Lung (tissue), 13 donors: ENCODE data around the gene HNRNPUL1. TPM values are rescaled to one million over a fixed set of nuclear protein-coding genes. Genes with fewer than 3 reads are reported as not detected.

Experiments
- ATAC-seq: fragments of 200-7000 bp; cut with Tn5 transposase; one replicate; pipeline ENCODE4 v1.9.1; 2020; ENCODE audit warnings: moderate number of reproducible peaks; ENCODE audit not compliant: insufficient read depth, low FRiP score
- DNase-seq, 3 donors: peaks; one replicate each; pipeline ENCODE4 v3.0.0-alpha.2; 2013 to 2017
- H3K27ac ChIP-seq, 2 donors: one replicate each; pipeline ENCODE4 v1.5.1; 2013; ENCODE audit warnings: mild to moderate bottlenecking in 2 of 2, moderate library complexity in 2 of 2, control low read depth in 1 of 2, inconsistent platforms in 1 of 2, low read depth in 1 of 2, low read length in 1 of 2
- H3K27me3 ChIP-seq, 3 donors: one replicate each; pipeline ENCODE4 v1.5.1; 2013; ENCODE audit warnings: low read length in 2 of 3; ENCODE audit not compliant: control insufficient read depth in 3 of 3, insufficient read depth in 3 of 3
- H3K36me3 ChIP-seq, 4 donors: one replicate each; pipeline ENCODE4 v1.5.1; 2013; ENCODE audit warnings: low read length in 4 of 4, mild to moderate bottlenecking in 1 of 4, moderate library complexity in 1 of 4; ENCODE audit not compliant: control insufficient read depth in 4 of 4, insufficient read depth in 4 of 4
- H3K4me1 ChIP-seq, 5 donors: one replicate each; pipeline ENCODE4 v1.5.1; 2013; ENCODE audit warnings: low read length in 5 of 5, mild to moderate bottlenecking in 2 of 5, moderate library complexity in 1 of 5; ENCODE audit not compliant: control insufficient read depth in 5 of 5, insufficient read depth in 5 of 5
- H3K4me3 ChIP-seq: one replicate; pipeline ENCODE4 v1.5.1; 2013; ENCODE audit warnings: mild to moderate bottlenecking, control low read depth, moderate library complexity
- H3K9ac ChIP-seq, 2 donors: one replicate each; pipeline ENCODE4 v1.5.1; 2013; ENCODE audit warnings: low read length in 2 of 2, control low read depth in 1 of 2; ENCODE audit not compliant: insufficient read depth in 1 of 2
- H3K9me3 ChIP-seq, 4 donors: one replicate each; pipeline ENCODE4 v1.5.1; 2013; ENCODE audit warnings: low read length in 3 of 4, mild to moderate bottlenecking in 1 of 4, moderate library complexity in 1 of 4; ENCODE audit not compliant: control insufficient read depth in 4 of 4, insufficient read depth in 3 of 4
- WGBS, 2 donors: extraction: QIAGEN DNeasy Blood & Tissue Kit; methylation state at CpG; one replicate each; pipeline ENCODE4 v1.1.7; 2013; 5-methylcytosine and 5-hydroxymethylcytosine counted together
- polyA plus RNA-seq, 2 donors: library from polyadenylated mRNA; stranded (reverse); fragments of 200-250 nt; gene quantifications; one replicate each; pipeline ENCODE4 v1.2.1, GENCODE V29; 2013
- small RNA-seq: library from RNA; depleted of rRNA; stranded (forward); fragments of <200 nt; gene quantifications from one replicate; pipeline ENCODE3, GENCODE V24; 2014; ENCODE audit warnings: low replicate concordance
- total RNA-seq, 2 donors: library from RNA; depleted of rRNA in 1 of 2; stranded (reverse); fragments of >200 nt in 1 of 2; gene quantifications; one replicate each; pipeline ENCODE4 v1.2.1, GENCODE V29; 2014 to 2021
- TF ChIP-seq, protein P1 (sequence below): IDR thresholded peaks from 2 replicates; pipeline ENCODE4 v1.5.1; 2012; ENCODE audit warnings: mild to moderate bottlenecking; ENCODE audit errors: control extremely low read depth, extremely low read depth
- donor health status: control.
- donor health status: control.
- donor health status: Bipolar disorder and iron deficiency.
- donor health status: healthy.
- donor health status: DM: yes; HTN: yes; CAD: no.

HNRNPUL1 gene
- total and polyA plus RNA-seq, 4 donors = 92.2 to 198 (median 144) TPM

DNA sequence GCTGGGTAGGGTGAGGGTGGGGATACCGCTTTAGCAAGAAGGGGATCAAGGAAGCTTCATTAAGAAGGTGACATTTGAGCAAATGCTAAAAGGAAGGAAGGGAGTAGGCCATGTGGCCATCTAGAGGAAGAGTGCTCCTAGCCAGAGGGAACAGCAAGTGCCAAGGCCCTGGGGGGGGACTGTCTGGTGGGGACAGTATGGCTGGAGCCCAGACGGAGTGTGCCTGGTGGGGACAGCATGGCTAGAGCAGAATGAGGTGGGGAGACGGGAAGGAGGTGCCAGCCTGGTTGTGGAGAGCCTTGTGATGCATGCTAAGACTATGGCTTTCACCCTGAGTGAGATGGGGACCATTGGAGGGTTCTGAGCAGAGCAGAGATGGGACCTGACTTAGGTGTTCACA is 91.6 kb downstream of the HNRNPUL1 start:
- Histone ChIP-seq H3K36me3 (no peaks in the 10 kb centered on the region), H3K4me1 (peaks cover 0 to 32% (median 8%) of the 10 kb centered on the region in 5 donors), H3K9me3 (peaks cover 0 to 2% (median 0%) of the 10 kb centered on the region in 4 donors), H3K9ac (no peak overlapping the region), H3K27ac (no peak overlapping the region), H3K4me3 (no peak overlapping the region), H3K27me3 (peaks cover 0 to 11% (median 0%) of the 10 kb centered on the region in 3 donors)
- WGBS, 2 donors = 54 to 65% methylated on average over 3 of the region's 3 CpGs
- DNase-seq = no peak
- no peak for ATAC-seq
- TF ChIP-seq, protein P1, sequence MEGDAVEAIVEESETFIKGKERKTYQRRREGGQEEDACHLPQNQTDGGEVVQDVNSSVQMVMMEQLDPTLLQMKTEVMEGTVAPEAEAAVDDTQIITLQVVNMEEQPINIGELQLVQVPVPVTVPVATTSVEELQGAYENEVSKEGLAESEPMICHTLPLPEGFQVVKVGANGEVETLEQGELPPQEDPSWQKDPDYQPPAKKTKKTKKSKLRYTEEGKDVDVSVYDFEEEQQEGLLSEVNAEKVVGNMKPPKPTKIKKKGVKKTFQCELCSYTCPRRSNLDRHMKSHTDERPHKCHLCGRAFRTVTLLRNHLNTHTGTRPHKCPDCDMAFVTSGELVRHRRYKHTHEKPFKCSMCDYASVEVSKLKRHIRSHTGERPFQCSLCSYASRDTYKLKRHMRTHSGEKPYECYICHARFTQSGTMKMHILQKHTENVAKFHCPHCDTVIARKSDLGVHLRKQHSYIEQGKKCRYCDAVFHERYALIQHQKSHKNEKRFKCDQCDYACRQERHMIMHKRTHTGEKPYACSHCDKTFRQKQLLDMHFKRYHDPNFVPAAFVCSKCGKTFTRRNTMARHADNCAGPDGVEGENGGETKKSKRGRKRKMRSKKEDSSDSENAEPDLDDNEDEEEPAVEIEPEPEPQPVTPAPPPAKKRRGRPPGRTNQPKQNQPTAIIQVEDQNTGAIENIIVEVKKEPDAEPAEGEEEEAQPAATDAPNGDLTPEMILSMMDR = no peak

DNA sequence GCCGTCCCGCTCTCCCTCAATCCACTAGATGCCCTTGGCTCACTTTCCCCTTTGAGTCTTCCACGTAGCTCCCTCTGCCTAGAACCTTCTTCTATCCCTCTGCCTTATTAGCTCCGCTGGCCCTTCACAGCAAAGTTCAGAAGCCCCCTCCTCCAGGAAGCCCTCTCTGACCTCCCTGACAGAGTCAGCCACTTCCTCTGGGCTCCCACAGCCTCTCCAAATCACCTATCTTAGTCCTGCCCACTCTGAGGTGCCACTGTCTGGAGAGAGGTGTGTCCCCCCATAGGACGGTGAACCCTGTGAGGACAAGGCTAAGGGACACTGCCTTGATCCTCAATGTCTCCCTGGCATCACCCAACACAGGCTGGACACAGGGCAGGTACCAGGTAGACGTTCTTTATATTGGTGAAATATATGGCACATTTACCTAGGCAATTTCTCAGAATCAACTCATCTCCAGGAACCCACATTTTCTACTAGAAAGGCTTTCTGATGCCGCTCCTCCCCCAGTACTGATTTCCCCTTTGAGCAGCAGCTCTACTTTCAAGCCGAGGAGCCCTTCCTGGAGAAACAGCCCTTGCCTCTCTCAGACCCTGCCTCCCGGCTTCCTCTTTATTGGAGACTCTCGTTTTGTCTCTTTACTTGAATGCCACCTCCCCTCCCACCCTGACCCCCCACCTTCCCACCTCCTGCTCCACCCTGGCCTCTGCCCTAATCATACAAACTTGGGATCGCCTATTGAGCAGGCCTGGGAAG is 93.0 kb downstream of the HNRNPUL1 start:
- Histone ChIP-seq H3K36me3 (no peaks in the 10 kb centered on the region), H3K4me3 (no peak overlapping the region), H3K27ac (peak overlapping the region in 1 of 2 donors; percentile 44), H3K9me3 (no peaks in the 10 kb centered on the region), H3K4me1 (peaks cover 0 to 20% (median 5%) of the 10 kb centered on the region in 5 donors), H3K27me3 (peaks cover 0 to 7% (median 0%) of the 10 kb centered on the region in 3 donors), H3K9ac (no peak overlapping the region)
- 58 to 76% methylated on average over 11 of the region's 11 CpGs for WGBS, 2 donors
- TF ChIP-seq, protein P1 = no peak
- DNase-seq = no peak
- no peak for ATAC-seq

Small RNA genes lying within 50 kb of the gene (small RNA-seq; reads per million reads assigned to genes)
- not detected for gene RN7SL34P

Other genes starting within 250 kb of the HNRNPUL1 start
- gene CYP2A13, start 175.9 kb upstream of the HNRNPUL1 start, total RNA-seq = 1 to 10 TPM in 1 of 2 donors, under 1 TPM in 1; 0.23 to 1.3 TPM
- gene CYP2A13, start 175.9 kb upstream of the HNRNPUL1 start, polyA plus RNA-seq = under 1 TPM; 0.18 to 0.33 TPM
- gene CYP2F1, start 149.9 kb upstream of the HNRNPUL1 start, total RNA-seq = 10 to 100 TPM in 1 of 2 donors, under 1 TPM in 1; 0.85 to 16.4 TPM
- 1 to 10 TPM; 2.9 to 10.0 TPM for gene CYP2F1, start 149.9 kb upstream of the HNRNPUL1 start, polyA plus RNA-seq
- 10 to 100 TPM in 1 of 2 donors, 1 to 10 TPM in 1; 9.7 to 13.2 TPM for gene CYP2S1, start 71.2 kb upstream of the HNRNPUL1 start, total RNA-seq
- gene CYP2S1, start 71.2 kb upstream of the HNRNPUL1 start, polyA plus RNA-seq = 1 to 10 TPM; 5.2 to 5.4 TPM
- gene AXL, start 45.1 kb upstream of the HNRNPUL1 start, total RNA-seq = 10 to 100 TPM; 48.6 to 53.0 TPM
- gene AXL, start 45.1 kb upstream of the HNRNPUL1 start, polyA plus RNA-seq = 10 to 100 TPM in 1 of 2 donors, 1 to 10 TPM in 1; 8.2 to 13.4 TPM
- gene CCDC97, start 45.8 kb downstream of the HNRNPUL1 start, total RNA-seq = 10 to 100 TPM; 19.7 to 39.9 TPM
- gene CCDC97, start 45.8 kb downstream of the HNRNPUL1 start, polyA plus RNA-seq = 10 to 100 TPM; 13.2 to 22.2 TPM
- 10 to 100 TPM; 18.0 to 88.8 TPM for gene TGFB1, start 89.5 kb downstream of the HNRNPUL1 start, total RNA-seq
- 10 to 100 TPM; 27.8 to 67.3 TPM for gene TGFB1, start 89.5 kb downstream of the HNRNPUL1 start, polyA plus RNA-seq
- gene B9D2, start 99.8 kb downstream of the HNRNPUL1 start, total RNA-seq = 10 to 100 TPM; 10.2 to 16.4 TPM
- gene B9D2, start 99.8 kb downstream of the HNRNPUL1 start, polyA plus RNA-seq = 10 to 100 TPM; 11.6 to 18.6 TPM
- 10 to 100 TPM; 13.6 to 16.0 TPM for gene TMEM91, start 112.2 kb downstream of the HNRNPUL1 start, total RNA-seq
- 10 to 100 TPM; 18.0 to 39.8 TPM for gene TMEM91, start 112.2 kb downstream of the HNRNPUL1 start, polyA plus RNA-seq
- gene EXOSC5, start 133.0 kb downstream of the HNRNPUL1 start, total RNA-seq = 10 to 100 TPM in 1 of 2 donors, 1 to 10 TPM in 1; 6.3 to 21.6 TPM
- 10 to 100 TPM; 32.6 to 34.4 TPM for gene EXOSC5, start 133.0 kb downstream of the HNRNPUL1 start, polyA plus RNA-seq
- gene BCKDHA, start 133.4 kb downstream of the HNRNPUL1 start, total RNA-seq = 10 to 100 TPM; 38.9 to 39.2 TPM
- 10 to 100 TPM; 19.7 to 54.5 TPM for gene BCKDHA, start 133.4 kb downstream of the HNRNPUL1 start, polyA plus RNA-seq
- gene B3GNT8, start 163.0 kb downstream of the HNRNPUL1 start, total RNA-seq = 10 to 100 TPM in 1 of 2 donors, 1 to 10 TPM in 1; 6.2 to 30.5 TPM
- gene B3GNT8, start 163.0 kb downstream of the HNRNPUL1 start, polyA plus RNA-seq = 10 to 100 TPM; 35.1 to 39.0 TPM
- gene DMAC2, start 175.5 kb downstream of the HNRNPUL1 start, total RNA-seq = 10 to 100 TPM; 25.5 to 51.4 TPM
- 10 to 100 TPM; 46.2 to 51.7 TPM for gene DMAC2, start 175.5 kb downstream of the HNRNPUL1 start, polyA plus RNA-seq
- gene ERICH4, start 178.8 kb downstream of the HNRNPUL1 start, total RNA-seq = not detected
- under 1 TPM in 1 of 2 donors, not detected in 1; 0.16 TPM for gene ERICH4, start 178.8 kb downstream of the HNRNPUL1 start, polyA plus RNA-seq